Measurements from ENCODE around the gene PCNX2. TPM values are rescaled to one million over a fixed set of nuclear protein-coding genes. Genes with fewer than 3 reads are reported as not detected.

The PCNX2 gene
- total and polyA plus RNA-seq, 4 donors, result 2.0 to 15.1 (median 6.4) TPM

- WGBS, 2 donors, result 75 to 77% methylated on average over 8 of the region's 8 CpGs
- H3K4me1 ChIP-seq (ENCODE audit: control insufficient read depth in 5 of 5, insufficient read depth in 5 of 5, low read length in 5 of 5), result peaks cover 0 to 16% (median 0%) of the 10 kb centered on the region in 5 donors
- no peak overlapping the region for H3K27ac ChIP-seq (ENCODE audit: low read depth in 1 of 2, low read length in 1 of 2)
- no peaks in the 10 kb centered on the region for H3K9me3 ChIP-seq (ENCODE audit: control insufficient read depth in 4 of 4, insufficient read depth in 3 of 4, low read length in 3 of 4)
- no peak for DNase-seq
- ATAC-seq (ENCODE audit: insufficient read depth, low FRiP score), result no peak
- TF ChIP-seq, protein P1, sequence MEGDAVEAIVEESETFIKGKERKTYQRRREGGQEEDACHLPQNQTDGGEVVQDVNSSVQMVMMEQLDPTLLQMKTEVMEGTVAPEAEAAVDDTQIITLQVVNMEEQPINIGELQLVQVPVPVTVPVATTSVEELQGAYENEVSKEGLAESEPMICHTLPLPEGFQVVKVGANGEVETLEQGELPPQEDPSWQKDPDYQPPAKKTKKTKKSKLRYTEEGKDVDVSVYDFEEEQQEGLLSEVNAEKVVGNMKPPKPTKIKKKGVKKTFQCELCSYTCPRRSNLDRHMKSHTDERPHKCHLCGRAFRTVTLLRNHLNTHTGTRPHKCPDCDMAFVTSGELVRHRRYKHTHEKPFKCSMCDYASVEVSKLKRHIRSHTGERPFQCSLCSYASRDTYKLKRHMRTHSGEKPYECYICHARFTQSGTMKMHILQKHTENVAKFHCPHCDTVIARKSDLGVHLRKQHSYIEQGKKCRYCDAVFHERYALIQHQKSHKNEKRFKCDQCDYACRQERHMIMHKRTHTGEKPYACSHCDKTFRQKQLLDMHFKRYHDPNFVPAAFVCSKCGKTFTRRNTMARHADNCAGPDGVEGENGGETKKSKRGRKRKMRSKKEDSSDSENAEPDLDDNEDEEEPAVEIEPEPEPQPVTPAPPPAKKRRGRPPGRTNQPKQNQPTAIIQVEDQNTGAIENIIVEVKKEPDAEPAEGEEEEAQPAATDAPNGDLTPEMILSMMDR (IDR thresholded peaks at IDR 0.05; ENCODE audit: control extremely low read depth, extremely low read depth), result no peak
- peaks cover 0 to 20% (median 18%) of the 10 kb centered on the region in 3 donors for H3K27me3 ChIP-seq (ENCODE audit: control insufficient read depth in 3 of 3, insufficient read depth in 3 of 3, low read length in 2 of 3)
- no peaks in the 10 kb centered on the region for H3K36me3 ChIP-seq (ENCODE audit: control insufficient read depth in 4 of 4, insufficient read depth in 4 of 4, low read length in 4 of 4)
- no peak overlapping the region for H3K9ac ChIP-seq (ENCODE audit: insufficient read depth in 1 of 2, low read length in 2 of 2)
- no peak overlapping the region for H3K4me3 ChIP-seq
These were observed 36.4 kb upstream of the PCNX2 start for GRCh38 chr1:233331676-233332519.

DNA sequence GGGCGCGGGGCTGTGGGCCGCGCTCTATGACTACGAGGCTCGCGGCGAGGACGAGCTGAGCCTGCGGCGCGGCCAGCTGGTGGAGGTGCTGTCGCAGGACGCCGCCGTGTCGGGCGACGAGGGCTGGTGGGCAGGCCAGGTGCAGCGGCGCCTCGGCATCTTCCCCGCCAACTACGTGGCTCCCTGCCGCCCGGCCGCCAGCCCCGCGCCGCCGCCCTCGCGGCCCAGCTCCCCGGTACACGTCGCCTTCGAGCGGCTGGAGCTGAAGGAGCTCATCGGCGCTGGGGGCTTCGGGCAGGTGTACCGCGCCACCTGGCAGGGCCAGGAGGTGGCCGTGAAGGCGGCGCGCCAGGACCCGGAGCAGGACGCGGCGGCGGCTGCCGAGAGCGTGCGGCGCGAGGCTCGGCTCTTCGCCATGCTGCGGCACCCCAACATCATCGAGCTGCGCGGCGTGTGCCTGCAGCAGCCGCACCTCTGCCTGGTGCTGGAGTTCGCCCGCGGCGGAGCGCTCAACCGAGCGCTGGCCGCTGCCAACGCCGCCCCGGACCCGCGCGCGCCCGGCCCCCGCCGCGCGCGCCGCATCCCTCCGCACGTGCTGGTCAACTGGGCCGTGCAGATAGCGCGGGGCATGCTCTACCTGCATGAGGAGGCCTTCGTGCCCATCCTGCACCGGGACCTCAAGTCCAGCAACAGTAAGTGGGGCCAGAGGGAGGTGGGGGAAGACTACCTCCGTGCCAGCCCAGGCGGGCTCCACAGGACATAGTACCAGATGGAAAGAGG lies 32.8 kb upstream of the PCNX2 start:
- Histone ChIP-seq H3K9ac (ENCODE audit: insufficient read depth in 1 of 2, low read length in 2 of 2) (no peak overlapping the region), H3K4me1 (ENCODE audit: control insufficient read depth in 5 of 5, insufficient read depth in 5 of 5, low read length in 5 of 5) (peaks cover 0 to 16% (median 0%) of the 10 kb centered on the region in 5 donors)
- WGBS, 2 donors, result 1% methylated on average over 57 to 96 of the region's 96 CpGs

GRCh38 chr1:233327651-233328141 lies 32.2 kb upstream of the PCNX2 start, which contains the start of gene MAP3K21:
Gene MAP3K21 (plus strand): TSS chr1:233327724. CDS start chr1:233328029, 305 bp downstream.
- Histone ChIP-seq H3K27ac (ENCODE audit: low read depth in 1 of 2, low read length in 1 of 2) (peak within 1 kb of the TSS in 1 of 2 donors; percentile 90), H3K9ac (ENCODE audit: insufficient read depth in 1 of 2, low read length in 2 of 2) (no peak within 1 kb of the TSS), H3K27me3 (ENCODE audit: control insufficient read depth in 3 of 3, insufficient read depth in 3 of 3, low read length in 2 of 3) (peaks cover 0 to 25% (median 14%) of the 10 kb centered on the region in 3 donors), H3K4me3 (peak within 1 kb of the TSS; percentile 64), H3K4me1 (ENCODE audit: control insufficient read depth in 5 of 5, insufficient read depth in 5 of 5, low read length in 5 of 5) (peaks cover 0 to 16% (median 0%) of the 10 kb centered on the region in 5 donors), H3K36me3 (ENCODE audit: control insufficient read depth in 4 of 4, insufficient read depth in 4 of 4, low read length in 4 of 4) (no peaks in the 10 kb centered on the region), H3K9me3 (ENCODE audit: control insufficient read depth in 4 of 4, insufficient read depth in 3 of 4, low read length in 3 of 4) (no peaks in the 10 kb centered on the region)
- peak; percentile 14 for ATAC-seq (ENCODE audit: insufficient read depth, low FRiP score)
- TF ChIP-seq, protein P1 (IDR thresholded peaks at IDR 0.05; ENCODE audit: control extremely low read depth, extremely low read depth), result no peak
- DNase-seq, result no peak
- WGBS, 2 donors, result 0 to 1% methylated on average over 13 to 68 of the region's 68 CpGs

More for the DNA sequence above, 32.8 kb upstream of the PCNX2 start:
- TF ChIP-seq, protein P1 (IDR thresholded peaks at IDR 0.05; ENCODE audit: control extremely low read depth, extremely low read depth), result no peak
- H3K27ac ChIP-seq (ENCODE audit: low read depth in 1 of 2, low read length in 1 of 2), result peak overlapping the region in 1 of 2 donors; percentile 90
- ATAC-seq (ENCODE audit: insufficient read depth, low FRiP score), result peak; percentile 22
- peak overlapping the region; percentile 64 for H3K4me3 ChIP-seq
- H3K27me3 ChIP-seq (ENCODE audit: control insufficient read depth in 3 of 3, insufficient read depth in 3 of 3, low read length in 2 of 3), result peaks cover 0 to 25% (median 14%) of the 10 kb centered on the region in 3 donors
- no peaks in the 10 kb centered on the region for H3K9me3 ChIP-seq (ENCODE audit: control insufficient read depth in 4 of 4, insufficient read depth in 3 of 4, low read length in 3 of 4)
- DNase-seq, result peak in 2 of 3 donors; percentile 21 to 32
- no peaks in the 10 kb centered on the region for H3K36me3 ChIP-seq (ENCODE audit: control insufficient read depth in 4 of 4, insufficient read depth in 4 of 4, low read length in 4 of 4)
